ENCODE measurements around the gene OTOA. TPM values are rescaled to one million over a fixed set of nuclear protein-coding genes. Genes with fewer than 3 reads are reported as not detected.
"Not testable (repeated sequence)": the region's sequence is repeated elsewhere in the genome, so short reads cannot be mapped to it uniquely, and the experiment has no call there.

Gene OTOA
- total RNA-seq, 1 donor from 2014 or later, result 0.21 TPM

- H3K4me1 Mint-ChIP-seq, result no peaks in the 10 kb centered on the region
- TF ChIP-seq CTCF (conservative IDR thresholded peaks at IDR 0.05), result no peak
- no peaks in the 10 kb centered on the region for H3K9me3 Mint-ChIP-seq
- H3K4me3 Mint-ChIP-seq, result no peak overlapping the region
- peaks cover 26% of the 10 kb centered on the region for H3K27me3 Mint-ChIP-seq (ENCODE audit: low read depth)
- H3K36me3 Mint-ChIP-seq (ENCODE audit: low read depth), result no peaks in the 10 kb centered on the region
- no peak overlapping the region for H3K27ac Mint-ChIP-seq (ENCODE audit: unreplicated experiment)
- DNase-seq (ENCODE audit: low read depth, low spot score), result peak; percentile 30
Observed at GRCh38 chr16:21685034-21685455, 21.3 kb downstream of the OTOA start.

- H3K27me3 Mint-ChIP-seq (ENCODE audit: low read depth), result peaks cover 18% of the 10 kb centered on the region
- H3K36me3 Mint-ChIP-seq (ENCODE audit: low read depth), result no peaks in the 10 kb centered on the region
- TF ChIP-seq CTCF (conservative IDR thresholded peaks at IDR 0.05), result no peak
- H3K4me1 Mint-ChIP-seq, result no peaks in the 10 kb centered on the region
- no peak overlapping the region for H3K27ac Mint-ChIP-seq (ENCODE audit: unreplicated experiment)
- H3K9me3 Mint-ChIP-seq, result no peaks in the 10 kb centered on the region
- H3K4me3 Mint-ChIP-seq, result no peak overlapping the region
- DNase-seq (ENCODE audit: low read depth, low spot score), result no peak
Observed at GRCh38 chr16:21689107-21689506, 25.3 kb downstream of the OTOA start.

GRCh38 chr16:21690967-21691366, 27.2 kb downstream of the OTOA start:
- not testable (repeated sequence) for H3K4me1 Mint-ChIP-seq; H3K9me3 Mint-ChIP-seq; H3K27ac Mint-ChIP-seq (ENCODE audit: unreplicated experiment); DNase-seq (ENCODE audit: low read depth, low spot score); H3K36me3 Mint-ChIP-seq (ENCODE audit: low read depth); H3K4me3 Mint-ChIP-seq
- peaks cover 18% of the 10 kb centered on the region for H3K27me3 Mint-ChIP-seq (ENCODE audit: low read depth)

GRCh38 chr16:21694609-21695008, 30.8 kb downstream of the OTOA start:
- Mint-ChIP-seq H3K36me3 (ENCODE audit: low read depth) (no peaks in the 10 kb centered on the region), H3K9me3 (no peaks in the 10 kb centered on the region), H3K27ac (ENCODE audit: unreplicated experiment) (peak overlapping the region; percentile 66), H3K4me1 (no peaks in the 10 kb centered on the region), H3K27me3 (ENCODE audit: low read depth) (peaks cover 6% of the 10 kb centered on the region), H3K4me3 (no peak overlapping the region)
- no peak for DNase-seq (ENCODE audit: low read depth, low spot score)
- TF ChIP-seq CTCF (conservative IDR thresholded peaks at IDR 0.05), result no peak

GRCh38 chr16:21697032-21697431, 33.3 kb downstream of the OTOA start:
- H3K27me3 Mint-ChIP-seq (ENCODE audit: low read depth), result no peaks in the 10 kb centered on the region
- no peak for DNase-seq (ENCODE audit: low read depth, low spot score)

More at GRCh38 chr16:21697032-21697431, 33.3 kb downstream of the OTOA start:
- H3K9me3 Mint-ChIP-seq, result no peaks in the 10 kb centered on the region
- H3K36me3 Mint-ChIP-seq (ENCODE audit: low read depth), result no peaks in the 10 kb centered on the region
- H3K4me1 Mint-ChIP-seq, result no peaks in the 10 kb centered on the region
- no peak overlapping the region for H3K4me3 Mint-ChIP-seq
- no peak overlapping the region for H3K27ac Mint-ChIP-seq (ENCODE audit: unreplicated experiment)
- TF ChIP-seq CTCF (conservative IDR thresholded peaks at IDR 0.05), result no peak

Measured in neural crest cell (in vitro differentiated cells).